Stomach (tissue), 4 donors: ENCODE measurements around the gene CPSF4L.

Experiments
- POLR2A ChIP-seq, 4 donors: fragments of 450-650 bp; IDR thresholded peaks; one replicate each; pipeline ENCODE4 v1.6.1; 2016; ENCODE audit warnings: antibody characterized with exemption in 4 of 4, control low read depth in 2 of 4, mild to moderate bottlenecking in 1 of 4, moderate library complexity in 1 of 4
- POLR2AphosphoS5 ChIP-seq, 3 donors: sonication (generic); formaldehyde crosslinking; IDR thresholded peaks; one replicate each; pipeline ENCODE4 v1.6.1; 2016; ENCODE audit warnings: antibody characterized with exemption in 3 of 3
- TF ChIP-seq, protein P1 (sequence below), 7 experiments: fragments of 450-650 bp in 4 of 7; fragments of 200-600 bp in 3 of 7; sonication (generic) in 3 of 7; IDR thresholded peaks; one replicate each; pipeline ENCODE4 v1.5.1; 2016 to 2019; ENCODE audit warnings: antibody characterized with exemption in 7 of 7, control low read depth in 2 of 7, mild to moderate bottlenecking in 1 of 7

DNA sequence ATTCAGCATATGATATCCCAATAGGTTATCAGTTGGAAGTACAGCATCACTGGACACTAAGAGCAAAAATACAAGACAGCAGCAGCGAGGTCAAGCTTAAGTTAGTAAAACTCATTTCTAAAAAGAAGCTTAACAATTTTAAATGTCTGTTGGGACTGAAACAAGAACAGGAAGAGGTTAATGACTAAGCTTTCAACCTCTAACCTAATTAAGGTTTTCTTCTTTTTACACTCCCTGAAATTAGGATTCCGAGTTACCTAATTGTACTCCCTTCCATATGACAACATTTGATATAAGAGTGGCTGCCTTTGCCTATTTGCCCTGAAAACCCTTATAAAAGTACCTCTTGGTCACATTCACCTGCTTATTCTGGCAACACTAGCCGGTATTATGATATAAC is 34.3 kb downstream of the CPSF4L start:
- TF ChIP-seq POLR2A (IDR thresholded peaks at IDR 0.05) (no peak), POLR2AphosphoS5 (IDR thresholded peaks at IDR 0.05) (no peak)
- TF ChIP-seq, protein P1, sequence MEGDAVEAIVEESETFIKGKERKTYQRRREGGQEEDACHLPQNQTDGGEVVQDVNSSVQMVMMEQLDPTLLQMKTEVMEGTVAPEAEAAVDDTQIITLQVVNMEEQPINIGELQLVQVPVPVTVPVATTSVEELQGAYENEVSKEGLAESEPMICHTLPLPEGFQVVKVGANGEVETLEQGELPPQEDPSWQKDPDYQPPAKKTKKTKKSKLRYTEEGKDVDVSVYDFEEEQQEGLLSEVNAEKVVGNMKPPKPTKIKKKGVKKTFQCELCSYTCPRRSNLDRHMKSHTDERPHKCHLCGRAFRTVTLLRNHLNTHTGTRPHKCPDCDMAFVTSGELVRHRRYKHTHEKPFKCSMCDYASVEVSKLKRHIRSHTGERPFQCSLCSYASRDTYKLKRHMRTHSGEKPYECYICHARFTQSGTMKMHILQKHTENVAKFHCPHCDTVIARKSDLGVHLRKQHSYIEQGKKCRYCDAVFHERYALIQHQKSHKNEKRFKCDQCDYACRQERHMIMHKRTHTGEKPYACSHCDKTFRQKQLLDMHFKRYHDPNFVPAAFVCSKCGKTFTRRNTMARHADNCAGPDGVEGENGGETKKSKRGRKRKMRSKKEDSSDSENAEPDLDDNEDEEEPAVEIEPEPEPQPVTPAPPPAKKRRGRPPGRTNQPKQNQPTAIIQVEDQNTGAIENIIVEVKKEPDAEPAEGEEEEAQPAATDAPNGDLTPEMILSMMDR (IDR thresholded peaks at IDR 0.05): no peak
